WTC11 (cell line): ENCODE measurements around the gene HOATZ. TPM values are rescaled to one million over a fixed set of nuclear protein-coding genes. Genes with fewer than 3 reads are reported as not detected.

Source experiments
- ATAC-seq: fragments of 200-7000 bp; cut with Tn5 transposase; 2 replicates; pipeline ENCODE4 v1.10.0; 2021; ENCODE audit warnings: mild to moderate bottlenecking, moderate library complexity
- CTCF ChIA-PET: fragments of 300-600 bp; sonication (Branson Sonifier 250); formaldehyde crosslinking; loops from one replicate; lab custom pipeline; 2021; ENCODE audit warnings: antibody characterized with exemption; lab: Charles Lee
- POLR2A ChIA-PET: fragments of 350-600 bp; sonication (Branson Sonifier 250); formaldehyde crosslinking; loops from one replicate; lab custom pipeline; 2021; ENCODE audit warnings: antibody characterized with exemption; lab: Charles Lee
- DNase-seq: peaks from one replicate; pipeline ENCODE4 v3.0.0; 2021; ENCODE audit warnings: low spot score
- H3K27ac Mint-ChIP-seq: 2 replicates; pipeline ENCODE4 v1.8.0; 2021; ENCODE audit warnings: mixed read lengths
- H3K27me3 Mint-ChIP-seq: 2 replicates; pipeline ENCODE4 v1.8.0; 2021; ENCODE audit warnings: low read depth, mild to moderate bottlenecking, moderate library complexity, mixed read lengths
- H3K36me3 Mint-ChIP-seq: 2 replicates; pipeline ENCODE4 v1.8.0; 2021; ENCODE audit warnings: mixed read lengths
- H3K4me1 Mint-ChIP-seq: 2 replicates; pipeline ENCODE4 v1.8.0; 2022; ENCODE audit warnings: mixed read lengths
- H3K4me3 Mint-ChIP-seq: 2 replicates; pipeline ENCODE4 v1.8.0; 2021; ENCODE audit warnings: mild to moderate bottlenecking, moderate library complexity, mixed read lengths
- H3K9me3 Mint-ChIP-seq: 2 replicates; pipeline ENCODE4 v1.8.0; 2021; ENCODE audit warnings: mixed read lengths
- ATF3 ChIP-seq: sonication (generic); formaldehyde crosslinking; conservative IDR thresholded peaks from 2 replicates; pipeline ENCODE4 v1.8.1; 2022; ENCODE audit warnings: mild to moderate bottlenecking, missing genetic modification reagents
- CTCF ChIP-seq: fragments of 200-600 bp; IDR thresholded peaks from 2 replicates; pipeline ENCODE4 v1.8.0; 2022; ENCODE audit warnings: antibody characterized with exemption
- E2F5 ChIP-seq: sonication (generic); formaldehyde crosslinking; IDR thresholded peaks from 2 replicates; pipeline ENCODE4 v1.8.1; 2022; ENCODE audit warnings: mild to moderate bottlenecking, moderate library complexity, missing genetic modification reagents
- FOXK1 ChIP-seq: sonication (generic); formaldehyde crosslinking; IDR thresholded peaks from 2 replicates; pipeline ENCODE4 v1.8.0; 2022; ENCODE audit warnings: mild to moderate bottlenecking, moderate library complexity, missing genetic modification reagents
- FOXP1 ChIP-seq: sonication (generic); formaldehyde crosslinking; IDR thresholded peaks from 2 replicates; pipeline ENCODE4 v1.8.0; 2022; ENCODE audit warnings: missing genetic modification reagents, mild to moderate bottlenecking, moderate library complexity, borderline replicate concordance
- GTF2I ChIP-seq: fragments of 250-450 bp; sonication (Bioruptor Pico); conservative IDR thresholded peaks from 2 replicates; pipeline ENCODE4 v1.4.0; 2021; ENCODE audit warnings: mild to moderate bottlenecking
- HMGA2 ChIP-seq: fragments of 250-450 bp; sonication (Bioruptor Pico); IDR thresholded peaks from 2 replicates; pipeline ENCODE4 v1.4.0; 2021; ENCODE audit warnings: mild to moderate bottlenecking, moderate library complexity
- IRF2 ChIP-seq: sonication (generic); formaldehyde crosslinking; IDR thresholded peaks from 2 replicates; pipeline ENCODE4 v1.8.0; 2022; ENCODE audit warnings: low read depth, missing genetic modification reagents, borderline replicate concordance
- MAX ChIP-seq: sonication (generic); formaldehyde crosslinking; IDR thresholded peaks from 2 replicates; pipeline ENCODE4 v1.8.0; 2022; ENCODE audit warnings: mild to moderate bottlenecking, missing genetic modification reagents
- NFATC4 ChIP-seq: fragments of 250-450 bp; sonication (Bioruptor Pico); IDR thresholded peaks from 2 replicates; pipeline ENCODE4 v1.9.0; 2021; ENCODE audit warnings: mild to moderate bottlenecking
- NFE2L1 ChIP-seq: sonication (generic); formaldehyde crosslinking; IDR thresholded peaks from 2 replicates; pipeline ENCODE4 v1.8.1; 2023; ENCODE audit warnings: missing genetic modification reagents
- NR2C2 ChIP-seq: sonication (generic); formaldehyde crosslinking; IDR thresholded peaks from 2 replicates; pipeline ENCODE4 v1.8.0; 2022; ENCODE audit warnings: mild to moderate bottlenecking, missing genetic modification reagents
- RELA ChIP-seq: sonication (generic); formaldehyde crosslinking; IDR thresholded peaks from 2 replicates; pipeline ENCODE4 v1.8.1; 2022; ENCODE audit warnings: missing genetic modification reagents, mild to moderate bottlenecking, borderline replicate concordance
- SMAD3 ChIP-seq: sonication (generic); formaldehyde crosslinking; IDR thresholded peaks from 2 replicates; pipeline ENCODE4 v1.8.0; 2022; ENCODE audit warnings: missing genetic modification reagents, mild to moderate bottlenecking, borderline replicate concordance
- SOX15 ChIP-seq: fragments of 250-450 bp; sonication (Bioruptor Pico); IDR thresholded peaks from 2 replicates; pipeline ENCODE4 v1.9.0; 2021; ENCODE audit warnings: mild to moderate bottlenecking
- TEAD1 ChIP-seq: sonication (generic); formaldehyde crosslinking; IDR thresholded peaks from 2 replicates; pipeline ENCODE4 v1.8.0; 2022; ENCODE audit warnings: mild to moderate bottlenecking, missing genetic modification reagents
- USF1 ChIP-seq: sonication (generic); formaldehyde crosslinking; IDR thresholded peaks from 2 replicates; pipeline ENCODE4 v1.8.0; 2022; ENCODE audit warnings: mild to moderate bottlenecking, missing genetic modification reagents
- ZBTB21 ChIP-seq: sonication (generic); formaldehyde crosslinking; IDR thresholded peaks from 2 replicates; pipeline ENCODE4 v1.8.1; 2023; ENCODE audit warnings: mild to moderate bottlenecking, missing genetic modification reagents, borderline replicate concordance
- ZMAT4 ChIP-seq: fragments of 250-450 bp; sonication (Bioruptor Pico); IDR thresholded peaks from 2 replicates; pipeline ENCODE4 v1.9.0; 2021; ENCODE audit warnings: mild to moderate bottlenecking
- ZNF121 ChIP-seq: sonication (generic); formaldehyde crosslinking; IDR thresholded peaks from 2 replicates; pipeline ENCODE4 v1.8.0; 2023; ENCODE audit warnings: missing genetic modification reagents
- ZNF219 ChIP-seq: sonication (generic); formaldehyde crosslinking; IDR thresholded peaks from 2 replicates; pipeline ENCODE4 v1.8.0; 2023; ENCODE audit warnings: missing genetic modification reagents, mild to moderate bottlenecking, borderline replicate concordance
- ZNF263 ChIP-seq: sonication (generic); formaldehyde crosslinking; IDR thresholded peaks from 2 replicates; pipeline ENCODE4 v1.8.1; 2022; ENCODE audit warnings: low read depth, mild to moderate bottlenecking, moderate library complexity, missing genetic modification reagents
- ZNF317 ChIP-seq: sonication (generic); formaldehyde crosslinking; IDR thresholded peaks from 2 replicates; pipeline ENCODE4 v1.8.1; 2023; ENCODE audit warnings: low read depth, mild to moderate bottlenecking, moderate library complexity, missing genetic modification reagents, borderline replicate concordance
- ZNF416 ChIP-seq: fragments of 250-450 bp; sonication (Bioruptor Pico); IDR thresholded peaks from 2 replicates; pipeline ENCODE4 v1.9.0; 2021; ENCODE audit warnings: mild to moderate bottlenecking, inconsistent platforms
- ZNF512 ChIP-seq: sonication (generic); formaldehyde crosslinking; IDR thresholded peaks from 2 replicates; pipeline ENCODE4 v1.8.1; 2022; ENCODE audit warnings: missing genetic modification reagents, borderline replicate concordance
- ZNF532 ChIP-seq: fragments of 250-450 bp; sonication (Bioruptor Pico); IDR thresholded peaks from 2 replicates; pipeline ENCODE4 v1.9.0; 2021; ENCODE audit warnings: mild to moderate bottlenecking, borderline replicate concordance
- total RNA-seq: library from RNA; stranded (reverse); gene quantifications from 3 replicates; pipeline ENCODE4 v1.2.3, GENCODE V29; 2021

HOATZ gene
- total RNA-seq, 1 experiment from 2014 or later = not detected

- POLR2A ChIA-PET = no interaction called here
- Mint-ChIP-seq H3K36me3 (no peaks in the 10 kb centered on the region), H3K4me1 (peaks cover 5% of the 10 kb centered on the region), H3K27me3 (no peaks in the 10 kb centered on the region; the same call in 1 of the 2 replicates), H3K27ac (no peak overlapping the region), H3K9me3 (no peaks in the 10 kb centered on the region), H3K4me3 (no peak overlapping the region)
- CTCF ChIA-PET = interaction anchor here (0.9 kb wide), 1 partner anchor 76 kb away, joined by 3 read pairs; no protein-coding TSS in a partner anchor
- no peak for DNase-seq
- no peak for TF ChIP-seq ZNF532 (CRISPR knock-in tag)
- no peak for TF ChIP-seq ZNF416 (CRISPR knock-in tag)
- TF ChIP-seq NFATC4 = no peak
- no peak for TF ChIP-seq E2F5 (CRISPR knock-in tag)
- TF ChIP-seq TEAD1 (CRISPR knock-in tag) = no peak
- no peak for TF ChIP-seq MAX
- TF ChIP-seq RELA (CRISPR knock-in tag) = no peak
- TF ChIP-seq ATF3 = no peak
- TF ChIP-seq ZNF121 (CRISPR knock-in tag) = no peak
- no peak for TF ChIP-seq ZNF263
- TF ChIP-seq ZMAT4 = no peak
- no peak for TF ChIP-seq FOXK1 (CRISPR knock-in tag)
- ATAC-seq = no peak
Measured at GRCh38 chr11:111531136-111531535, 16.6 kb downstream of the HOATZ start.

GRCh38 chr11:111531687-111532364 lies 17.2 kb downstream of the HOATZ start:
- H3K9me3 Mint-ChIP-seq = no peaks in the 10 kb centered on the region
- no peak overlapping the region for H3K4me3 Mint-ChIP-seq
- CTCF ChIA-PET = interaction anchor here (0.9 to 1.4 kb wide), 3 partner anchors 18 to 86 kb away, joined by 3 read pairs; no protein-coding TSS in a partner anchor
- no peak for DNase-seq
- H3K27ac Mint-ChIP-seq = no peak overlapping the region
- ATAC-seq = peak; percentile 43
- no peaks in the 10 kb centered on the region for H3K4me1 Mint-ChIP-seq
- TF ChIP-seq SMAD3 (CRISPR knock-in tag) = no peak
- no peak for TF ChIP-seq CTCF
- TF ChIP-seq USF1 (CRISPR knock-in tag) = no peak
- TF ChIP-seq GTF2I (CRISPR knock-in tag) = no peak
- TF ChIP-seq ZNF219 (CRISPR knock-in tag) = no peak
- TF ChIP-seq ZBTB21 (CRISPR knock-in tag) = no peak
- TF ChIP-seq ZNF317 (CRISPR knock-in tag) = no peak
- no peak for TF ChIP-seq ZNF512 (CRISPR knock-in tag)
- no peak for TF ChIP-seq IRF2 (CRISPR knock-in tag)
- TF ChIP-seq FOXP1 (CRISPR knock-in tag) = no peak
- no peak for TF ChIP-seq ATF3
- TF ChIP-seq NFE2L1 (CRISPR knock-in tag) = no peak
- no peak for TF ChIP-seq NR2C2
- TF ChIP-seq SOX15 (CRISPR knock-in tag) = no peak
- TF ChIP-seq HMGA2 (CRISPR knock-in tag) = no peak
- no peaks in the 10 kb centered on the region for H3K36me3 Mint-ChIP-seq
- POLR2A ChIA-PET = no interaction called here
- no peaks in the 10 kb centered on the region; the same call in 1 of the 2 replicates for H3K27me3 Mint-ChIP-seq
